AG04450 (cell line): ENCODE results near the gene RNGTT. TPM values are rescaled to one million over a fixed set of nuclear protein-coding genes. Genes with fewer than 3 reads are reported as not detected.
"Not testable (repeated sequence)": the region's sequence is repeated elsewhere in the genome, so short reads cannot be mapped to it uniquely, and the experiment has no call there.

ENCODE experiments used
- CTCF ChIA-PET: fragments of 300-600, 350-600 bp; formaldehyde crosslinking; extraction: SDS; loops from one replicate; lab custom pipeline; 2022; ENCODE audit warnings: antibody characterized with exemption, inconsistent platforms; lab: Charles Lee
- POLR2A ChIA-PET: fragments of 350-600 bp; formaldehyde crosslinking; extraction: SDS; loops from one replicate; lab custom pipeline; 2021; ENCODE audit warnings: antibody characterized with exemption, inconsistent platforms; lab: Yijun Ruan, JAX
- DNase-seq: peaks from one replicate; pipeline ENCODE4 v3.0.0-alpha.2; 2011; ENCODE audit warnings: low read depth, low spot score
- H3K27ac ChIP-seq: one replicate; pipeline ENCODE4 v1.5.1; 2012; ENCODE audit warnings: low read depth, low read length, control low read depth
- H3K27me3 ChIP-seq: one replicate; pipeline ENCODE4 v1.6.0; 2012; ENCODE audit warnings: low read length; ENCODE audit not compliant: control insufficient read depth, insufficient read depth
- H3K4me3 ChIP-seq: 2 replicates; pipeline ENCODE4 v1.5.1; 2011; ENCODE audit warnings: mild to moderate bottlenecking, low read depth, low read length, control low read depth
- H3K9me3 ChIP-seq: 2 replicates; pipeline ENCODE4 v1.5.1; 2012; ENCODE audit warnings: low read length; ENCODE audit not compliant: control insufficient read depth, insufficient read depth
- CTCF ChIP-seq: IDR thresholded peaks from 2 replicates; pipeline ENCODE4 v1.5.1; 2011; ENCODE audit warnings: low read depth, low read length, control low read depth, inconsistent platforms
- polyA plus RNA-seq: library from polyadenylated mRNA; depleted of rRNA; stranded (reverse); fragments of >200 nt; gene quantifications from 2 replicates; pipeline ENCODE4 v1.2.3, GENCODE V29; 2011

RNGTT gene
- polyA plus RNA-seq, 1 experiment, result 11.2 TPM

GRCh38 chr6:88840796-88841539 is 122.5 kb downstream of the RNGTT start:
- Histone ChIP-seq H3K27ac (no peak overlapping the region), H3K4me3 (no peak overlapping the region), H3K9me3 (peaks cover 8% of the 10 kb centered on the region), H3K27me3 (no peaks in the 10 kb centered on the region)
- TF ChIP-seq CTCF, result no peak
- ChIA-PET POLR2A (interaction anchor here (0.5 kb wide), 1 partner anchor 210 kb away, joined by 3 read pairs; no protein-coding TSS in a partner anchor), CTCF (no interaction called here)
- DNase-seq, result no peak

- DNase-seq, result no peak
- ChIA-PET CTCF (interaction anchor here (0.6 to 0.7 kb wide), 2 partner anchors 50 to 55 kb away, joined by 3 to 4 read pairs; no protein-coding TSS in a partner anchor), POLR2A (no interaction called here)
Observed at GRCh38 chr6:88840289-88840688, 123.1 kb downstream of the RNGTT start.

GRCh38 chr6:88839280-88839679 is 124.1 kb downstream of the RNGTT start:
- H3K4me3 ChIP-seq, result no peak overlapping the region
- no peak for TF ChIP-seq CTCF
- no peak overlapping the region for H3K27ac ChIP-seq
- no peaks in the 10 kb centered on the region for H3K27me3 ChIP-seq
- CTCF ChIA-PET, result interaction anchor here (0.6 to 1.0 kb wide), 2 partner anchors 31 to 32 kb away, joined by 3 read pairs; no protein-coding TSS in a partner anchor
- POLR2A ChIA-PET, result no interaction called here
- DNase-seq, result no peak
- peaks cover 8% of the 10 kb centered on the region for H3K9me3 ChIP-seq

More at GRCh38 chr6:88840289-88840688, 123.1 kb downstream of the RNGTT start:
- TF ChIP-seq CTCF, result no peak
- Histone ChIP-seq H3K27me3 (no peaks in the 10 kb centered on the region), H3K9me3 (peaks cover 8% of the 10 kb centered on the region), H3K27ac (no peak overlapping the region), H3K4me3 (no peak overlapping the region)

GRCh38 chr6:88835210-88835609 is 128.2 kb downstream of the RNGTT start:
- no peak for DNase-seq
- POLR2A ChIA-PET, result no interaction called here
- H3K4me3 ChIP-seq, result no peak overlapping the region
- no peak overlapping the region for H3K27ac ChIP-seq
- CTCF ChIA-PET, result no interaction called here
- no peaks in the 10 kb centered on the region for H3K27me3 ChIP-seq
- peaks cover 12% of the 10 kb centered on the region for H3K9me3 ChIP-seq
- no peak for TF ChIP-seq CTCF

- H3K9me3 ChIP-seq, result peaks cover 12% of the 10 kb centered on the region
- H3K4me3 ChIP-seq, H3K27me3 ChIP-seq, POLR2A ChIA-PET, DNase-seq, H3K27ac ChIP-seq, CTCF ChIA-PET: not testable (repeated sequence)
Observed at GRCh38 chr6:88833071-88833470, 130.3 kb downstream of the RNGTT start.

GRCh38 chr6:88827599-88827998 is 135.8 kb downstream of the RNGTT start:
- DNase-seq, POLR2A ChIA-PET, CTCF ChIA-PET, H3K27me3 ChIP-seq, H3K4me3 ChIP-seq, H3K9me3 ChIP-seq, H3K27ac ChIP-seq: not testable (repeated sequence)
